ENCODE results near the gene PTPN7.
A peak's percentile ranks its signal among the peaks of the same experiment; 100 is the strongest.

PTPN7 gene

GRCh38 chr1:202143011-202143767 lies 17.2 kb downstream of the PTPN7 start:
- no peak for TF ChIP-seq CTCF (IDR thresholded peaks at IDR 0.05)

- TF ChIP-seq CTCF (IDR thresholded peaks at IDR 0.05): no peak
Observed at GRCh38 chr1:202140833-202141232, 19.6 kb downstream of the PTPN7 start.

- peak; percentile 95 for TF ChIP-seq CTCF (IDR thresholded peaks at IDR 0.05)
Observed at GRCh38 chr1:202135221-202135721, 25.1 kb downstream of the PTPN7 start.

GRCh38 chr1:202134645-202135172 lies 25.7 kb downstream of the PTPN7 start:
- TF ChIP-seq CTCF (IDR thresholded peaks at IDR 0.05): no peak

GRCh38 chr1:202133989-202134388 lies 26.4 kb downstream of the PTPN7 start:
- no peak for TF ChIP-seq CTCF (IDR thresholded peaks at IDR 0.05)

GRCh38 chr1:202133496-202133895 lies 26.9 kb downstream of the PTPN7 start:
- no peak for TF ChIP-seq CTCF (IDR thresholded peaks at IDR 0.05)

GRCh38 chr1:202133001-202133400 lies 27.4 kb downstream of the PTPN7 start:
- TF ChIP-seq CTCF (IDR thresholded peaks at IDR 0.05): no peak

All from LNCAP (cell line).